GM12878 (cell line): ENCODE measurements around the gene SLC3A2. TPM values are rescaled to one million over a fixed set of nuclear protein-coding genes. Genes with fewer than 3 reads are reported as not detected.
A peak's percentile ranks its signal among the peaks of the same experiment; 100 is the strongest.

Experiments used
- ATAC-seq: fragments of 200-7000 bp; cut with Tn5 transposase; 3 replicates; pipeline ENCODE4 v1.9.1; 2020; ENCODE audit warnings: mild to moderate bottlenecking, moderate library complexity
- BruUV-seq: library from RNA; stranded (reverse); fragments of 400-500 nt; replicated peaks from 2 replicates; lab custom pipeline; 2021; lab: Mats Ljungman, UMichigan
- CTCF ChIA-PET: fragments of 300-600 bp; sonication (Branson Sonifier 250); formaldehyde crosslinking; extraction: SDS; loops from one replicate; lab custom pipeline; 2021; ENCODE audit warnings: inconsistent platforms; lab: Yijun Ruan, JAX
- POLR2A ChIA-PET: fragments of 350-600 bp; formaldehyde crosslinking; extraction: SDS; loops from one replicate; lab custom pipeline; 2021; ENCODE audit warnings: inconsistent platforms; lab: Charles Lee
- RAD21 ChIA-PET: fragments of 300-600 bp; sonication (Branson Sonifier 250); formaldehyde crosslinking; loops from one replicate; lab custom pipeline; 2023; ENCODE audit warnings: antibody characterized with exemption; ENCODE audit not compliant: unreplicated experiment; lab: Charles Lee
- SMC1A ChIA-PET: fragments of 300-600 bp; sonication (Branson Sonifier 250); formaldehyde crosslinking; loops from one replicate; lab custom pipeline; 2023; ENCODE audit not compliant: unreplicated experiment, uncharacterized antibody; lab: Charles Lee
- DNase-seq: peaks from one replicate; pipeline ENCODE4 v3.0.0-alpha.2; 2011; ENCODE audit warnings: low read depth, low spot score
- FAIRE-seq: peaks from 3 replicates; lab custom pipeline; 2011; peaks lifted over from hg19 to GRCh38; lab: Jason Lieb, UNC
- H2AFZ ChIP-seq: 2 replicates; pipeline ENCODE4 v1.6.0; 2011; ENCODE audit warnings: low read depth, low read length, control low read depth; ENCODE audit not compliant: control insufficient read depth
- H3K27ac ChIP-seq: 2 replicates; pipeline ENCODE4 v1.5.1; 2011; ENCODE audit warnings: control low read depth; ENCODE audit not compliant: control insufficient read depth, insufficient read depth
- H3K27me3 ChIP-seq, 2 experiments: replicated peaks in 1 of 2; 2 replicates each; pipeline versions ENCODE4 v1.6.0 to v1.6.1; 2011; ENCODE audit warnings: low read length in 1 of 2; ENCODE audit not compliant: control insufficient read depth in 2 of 2, insufficient read depth in 2 of 2
- H3K36me3 ChIP-seq, 2 experiments: 2 replicates each; pipeline ENCODE4 v1.5.1; 2011; ENCODE audit warnings: low read length in 1 of 2; ENCODE audit not compliant: control insufficient read depth in 2 of 2, insufficient read depth in 2 of 2
- H3K4me1 ChIP-seq: 2 replicates; pipeline ENCODE4 v1.6.1; 2011; ENCODE audit warnings: mild to moderate bottlenecking, low read length, moderate library complexity, mixed read lengths; ENCODE audit not compliant: control insufficient read depth, insufficient read depth
- H3K4me2 ChIP-seq: 2 replicates; pipeline ENCODE4 v1.6.0; 2011; ENCODE audit warnings: control low read depth; ENCODE audit not compliant: control insufficient read depth, insufficient read depth
- H3K4me3 ChIP-seq: fragments of 200-600 bp; sonication (generic); 2 replicates; pipeline ENCODE4 v1.5.1; 2016
- H3K79me2 ChIP-seq: 2 replicates; pipeline ENCODE4 v1.6.0; 2011; ENCODE audit warnings: low read length; ENCODE audit not compliant: control insufficient read depth, insufficient read depth
- H3K9ac ChIP-seq: 2 replicates; pipeline ENCODE4 v1.8.0; 2011; ENCODE audit warnings: low read length, control low read depth, mixed read lengths; ENCODE audit not compliant: control insufficient read depth, insufficient read depth
- H3K9me3 ChIP-seq: replicated peaks from 3 replicates; pipeline ENCODE4 v1.5.1; 2011; ENCODE audit warnings: mild to moderate bottlenecking, low read length; ENCODE audit not compliant: control insufficient read depth, insufficient read depth
- H4K20me1 ChIP-seq: 2 replicates; pipeline ENCODE4 v1.6.0; 2011; ENCODE audit not compliant: control insufficient read depth, insufficient read depth
- CBX3 ChIP-seq: fragments of 200-600 bp; sonication (generic); IDR thresholded peaks from 2 replicates; pipeline ENCODE4 v1.6.1; 2016; ENCODE audit warnings: low read depth, borderline replicate concordance
- DPF2 ChIP-seq: fragments of 450-650 bp; IDR thresholded peaks from 2 replicates; pipeline ENCODE4 v1.6.1; 2017; ENCODE audit warnings: mild to moderate bottlenecking
- HCFC1 ChIP-seq: fragments of 150-350 bp; IDR thresholded peaks from 2 replicates; pipeline ENCODE4 v1.6.1; 2014; ENCODE audit warnings: low read length
- KAT2A ChIP-seq: conservative IDR thresholded peaks from 2 replicates; pipeline ENCODE4 v1.6.1; 2011; ENCODE audit warnings: low read depth, low read length; ENCODE audit not compliant: control insufficient read depth
- NBN ChIP-seq: fragments of 450-650 bp; IDR thresholded peaks from 2 replicates; pipeline ENCODE4 v1.6.1; 2016
- NR2F1 ChIP-seq: fragments of 450-650 bp; conservative IDR thresholded peaks from 2 replicates; pipeline ENCODE4 v1.6.1; 2017; ENCODE audit warnings: mild to moderate bottlenecking
- NRF1 ChIP-seq: conservative IDR thresholded peaks from 2 replicates; pipeline ENCODE4 v1.6.1; 2011; ENCODE audit warnings: mild to moderate bottlenecking, low read depth, low read length, improper control_type of control experiment
- POLR2A ChIP-seq: IDR thresholded peaks from 2 replicates; pipeline ENCODE4 v1.6.1; 2011; ENCODE audit warnings: low read depth, mild to moderate bottlenecking, low read length
- RUNX3 ChIP-seq: IDR thresholded peaks from 2 replicates; pipeline ENCODE4 v1.6.1; 2012; ENCODE audit warnings: low read length, inconsistent platforms
- SMARCA5 ChIP-seq: fragments of 450-650 bp; IDR thresholded peaks from 2 replicates; pipeline ENCODE4 v1.6.1; 2017; ENCODE audit warnings: mild to moderate bottlenecking
- SMC3 ChIP-seq: IDR thresholded peaks from 2 replicates; pipeline ENCODE4 v1.6.1; 2011; ENCODE audit warnings: low read length, improper control_type of control experiment, borderline replicate concordance
- WGBS: methylation state at CpG from one replicate; pipeline ENCODE4 v1.1.6; 2016; ENCODE audit warnings: low lambda C conversion rate; ENCODE audit not compliant: insufficient replicate concordance, insufficient coverage; ENCODE audit errors: missing lambda C conversion rate; 5-methylcytosine and 5-hydroxymethylcytosine counted together
- in situ Hi-C: fragments of 300-500 bp; cut with MboI; formaldehyde crosslinking; loops from 9 replicates; pipeline ENCODE4 v1.14.3; 2018; ENCODE audit warnings: mixed read lengths
- intact Hi-C: fragments of 100-400 bp; cut with micrococcal nuclease; formaldehyde crosslinking; loops from one replicate; pipeline ENCODE4 v1.14.2; 2022; ENCODE audit not compliant: unreplicated experiment
- polyA plus RNA-seq, 11 experiments: library from polyadenylated mRNA; depleted of rRNA in 4 of 11; unstranded in 6 of 11; stranded (reverse) in 5 of 11; fragments of >200 nt; fragmentation: Nextera tagmentation in 4 of 11; fragmentation: Illumina TruSeq in 1 of 11; extraction: Ambion mirVana in 4 of 11; extraction: Trizol in 1 of 11; gene quantifications; 1 replicate in 1 of 11; 2 replicates in 10 of 11; pipeline versions ENCODE4 v1.2.1 to v1.2.3, GENCODE V29; 2011 to 2016; ENCODE audit warnings: inconsistent platforms in 2 of 11, missing spikeins in 2 of 11, low read depth in 1 of 11
- total RNA-seq, 4 experiments: library from RNA; depleted of rRNA in 3 of 4; stranded (reverse); fragments of >200 nt in 3 of 4; fragmentation: Illumina TruSeq in 1 of 4; extraction: Trizol in 1 of 4; gene quantifications; 2 replicates each; pipeline versions ENCODE4 v1.2.1 to v1.2.3, GENCODE V29; 2013 to 2021
- TF ChIP-seq, protein P1 (sequence below): fragments of 450-650 bp; IDR thresholded peaks from 2 replicates; pipeline ENCODE4 v1.6.1; 2017; ENCODE audit warnings: mild to moderate bottlenecking
- TF ChIP-seq, protein P2 (sequence below): fragments of 450-650 bp; IDR thresholded peaks from 2 replicates; pipeline ENCODE4 v1.6.1; 2014; ENCODE audit warnings: mild to moderate bottlenecking
- TF ChIP-seq, protein P3 (sequence below): IDR thresholded peaks from 2 replicates; pipeline ENCODE4 v1.6.1; 2012; ENCODE audit warnings: low read depth, low read length, improper control_type of control experiment
- TF ChIP-seq, protein P4 (sequence below), 3 experiments: IDR thresholded peaks in 2 of 3; conservative IDR thresholded peaks in 1 of 3; 2 replicates each; pipeline ENCODE4 v1.5.1; 2011; ENCODE audit warnings: low read depth in 3 of 3, low read length in 3 of 3, mild to moderate bottlenecking in 3 of 3, control low read depth in 2 of 3, moderate library complexity in 2 of 3, inconsistent platforms in 1 of 3, mixed read lengths in 1 of 3; ENCODE audit not compliant: control insufficient read depth in 2 of 3, insufficient read depth in 1 of 3; ENCODE audit errors: extremely low read depth in 1 of 3

SLC3A2 gene
- total and polyA plus RNA-seq, 10 of the 15 experiments (the other 5 are each of a cell fraction or from before 2014, with no cell fraction given), result 6.9 to 158 (median 106) TPM

DNA sequence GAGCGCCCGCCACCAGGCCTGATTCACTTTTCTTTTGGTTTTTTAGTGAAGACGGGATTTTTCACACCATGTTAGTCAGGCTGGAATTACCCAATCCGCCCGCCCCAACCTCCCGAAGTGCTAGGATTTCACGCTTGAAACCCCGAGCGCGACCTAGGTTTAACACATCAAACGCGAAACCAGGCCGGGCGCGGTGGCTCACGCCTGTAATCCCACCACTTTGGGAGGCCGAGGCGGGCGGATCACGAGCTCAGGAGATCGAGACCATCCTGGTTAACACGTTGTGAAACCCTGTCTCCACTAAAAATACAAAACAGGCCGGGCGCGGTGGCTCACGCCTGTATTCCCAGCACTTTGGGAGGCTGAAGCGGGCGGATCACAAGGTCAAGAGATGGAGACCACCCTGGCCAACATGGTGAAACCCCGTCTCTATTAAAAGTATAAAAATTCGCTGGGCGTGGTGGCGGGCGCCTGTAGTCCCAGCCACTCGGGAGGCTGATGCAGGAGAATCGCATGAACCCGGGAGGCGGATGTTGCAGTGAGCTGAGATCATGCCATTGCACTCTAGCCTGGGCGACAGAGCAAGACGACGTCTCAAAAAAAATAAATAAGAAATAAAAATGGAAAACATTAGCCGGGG is 39.9 kb upstream of the SLC3A2 start (continued):
- TF ChIP-seq DPF2 (peak; percentile 38), POLR2A (0 out of 2 replicates have a peak, but pooled peaks have one; percentile 9), NR2F1 (peak; percentile 82), SMARCA5 (peak; percentile 66)

DNA sequence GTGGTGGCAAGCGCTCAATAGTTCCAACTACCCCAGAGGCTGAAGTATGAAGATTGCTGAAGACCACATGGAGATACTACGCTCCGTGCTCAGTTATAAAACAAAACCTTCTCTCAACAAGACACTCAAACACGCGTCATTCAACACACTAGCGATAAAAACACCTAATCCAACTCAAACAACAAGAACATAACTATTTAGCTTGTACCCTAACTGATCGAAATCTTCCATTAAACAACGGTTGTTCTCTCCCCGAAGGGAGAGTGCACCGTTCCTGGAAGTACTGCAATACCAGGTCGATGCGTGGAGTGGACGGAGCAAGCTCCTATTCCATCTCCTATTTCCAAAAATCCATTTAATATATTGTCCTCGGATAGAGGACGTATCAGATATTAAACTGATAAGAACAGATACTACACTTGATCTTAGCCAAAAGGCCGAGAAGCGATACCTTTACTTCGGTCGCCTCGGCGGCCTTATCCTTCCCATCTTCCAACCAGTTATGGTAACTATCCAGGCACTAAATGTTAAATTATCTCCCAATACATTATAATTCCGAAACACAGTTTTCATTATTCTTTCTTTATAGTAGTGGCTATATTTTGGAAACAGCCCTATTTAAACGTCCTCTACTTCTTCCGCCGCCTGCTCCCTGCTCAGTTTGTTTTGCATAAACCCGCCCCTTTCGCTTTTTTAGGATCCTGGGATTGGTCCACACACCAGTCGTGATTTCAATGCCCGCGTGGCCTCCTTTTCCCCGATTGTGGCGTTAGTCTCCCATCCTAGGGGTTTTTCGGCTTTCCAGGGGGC is 39.1 kb upstream of the SLC3A2 start:
- peak overlapping the region; percentile 99 for H3K27ac ChIP-seq
- H3K27me3 ChIP-seq, result no peaks in the 10 kb centered on the region
- intact Hi-C loops (loop anchor here (1.0 to 2.0 kb wide), 4 partner anchors 15 to 161 kb away; partner anchors contain the start of genes SLC3A2 and TTC9C), in situ Hi-C loops (no loop called here)
- peaks cover 22% of the 10 kb centered on the region for H3K79me2 ChIP-seq
- CTCF ChIA-PET, result interaction anchor here (0.6 to 3.4 kb wide), 10 partner anchors 9 to 285 kb away, joined by 3 to 28 read pairs (median 4); partner anchors contain the start of gene TMEM179B
- peak; percentile 83 for ATAC-seq
- peaks cover 7% of the 10 kb centered on the region for H3K4me1 ChIP-seq
- H3K4me2 ChIP-seq, result peak overlapping the region; percentile 89
- RAD21 ChIA-PET, result interaction anchor here (0.9 to 2.9 kb wide), 13 partner anchors 10 to 286 kb away, joined by 3 to 31 read pairs (median 4); partner anchors contain the start of genes HNRNPUL2, POLR2G, STX5 and TMEM179B
- peak; percentile 100 for DNase-seq
- peak overlapping the region; percentile 99 for H3K9ac ChIP-seq
- no peaks in the 10 kb centered on the region for H3K36me3 ChIP-seq
- under 1% methylated on average over 33 of the region's 33 CpGs for WGBS
- H3K9me3 ChIP-seq, result no peaks in the 10 kb centered on the region
- H2AFZ ChIP-seq, result peak overlapping the region; percentile 90
- TSS peak; percentile 98 for BruUV-seq
- H3K4me3 ChIP-seq, result peak overlapping the region; percentile 68; the same call in 1 of the 2 replicates
- H4K20me1 ChIP-seq, result no peaks in the 10 kb centered on the region
- FAIRE-seq, result peak; percentile 100
- SMC1A ChIA-PET, result interaction anchor here (1.2 to 3.0 kb wide), 8 partner anchors 10 to 176 kb away, joined by 3 to 36 read pairs (median 6); partner anchors contain the start of genes C11orf98, CSKMT, STX5 and TEX54
- POLR2A ChIA-PET, result interaction anchor here (0.7 to 3.4 kb wide), 26 partner anchors 9 to 297 kb away, joined by 3 to 92 read pairs (median 5); partner anchors contain the start of genes HNRNPUL2, LBHD1, NXF1 and POLR2G
- TF ChIP-seq HCFC1, result peak; percentile 75
- no peak for TF ChIP-seq CBX3
- TF ChIP-seq, protein P1, sequence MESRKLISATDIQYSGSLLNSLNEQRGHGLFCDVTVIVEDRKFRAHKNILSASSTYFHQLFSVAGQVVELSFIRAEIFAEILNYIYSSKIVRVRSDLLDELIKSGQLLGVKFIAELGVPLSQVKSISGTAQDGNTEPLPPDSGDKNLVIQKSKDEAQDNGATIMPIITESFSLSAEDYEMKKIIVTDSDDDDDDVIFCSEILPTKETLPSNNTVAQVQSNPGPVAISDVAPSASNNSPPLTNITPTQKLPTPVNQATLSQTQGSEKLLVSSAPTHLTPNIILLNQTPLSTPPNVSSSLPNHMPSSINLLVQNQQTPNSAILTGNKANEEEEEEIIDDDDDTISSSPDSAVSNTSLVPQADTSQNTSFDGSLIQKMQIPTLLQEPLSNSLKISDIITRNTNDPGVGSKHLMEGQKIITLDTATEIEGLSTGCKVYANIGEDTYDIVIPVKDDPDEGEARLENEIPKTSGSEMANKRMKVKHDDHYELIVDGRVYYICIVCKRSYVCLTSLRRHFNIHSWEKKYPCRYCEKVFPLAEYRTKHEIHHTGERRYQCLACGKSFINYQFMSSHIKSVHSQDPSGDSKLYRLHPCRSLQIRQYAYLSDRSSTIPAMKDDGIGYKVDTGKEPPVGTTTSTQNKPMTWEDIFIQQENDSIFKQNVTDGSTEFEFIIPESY, result peak; percentile 95
- TF ChIP-seq, protein P2, sequence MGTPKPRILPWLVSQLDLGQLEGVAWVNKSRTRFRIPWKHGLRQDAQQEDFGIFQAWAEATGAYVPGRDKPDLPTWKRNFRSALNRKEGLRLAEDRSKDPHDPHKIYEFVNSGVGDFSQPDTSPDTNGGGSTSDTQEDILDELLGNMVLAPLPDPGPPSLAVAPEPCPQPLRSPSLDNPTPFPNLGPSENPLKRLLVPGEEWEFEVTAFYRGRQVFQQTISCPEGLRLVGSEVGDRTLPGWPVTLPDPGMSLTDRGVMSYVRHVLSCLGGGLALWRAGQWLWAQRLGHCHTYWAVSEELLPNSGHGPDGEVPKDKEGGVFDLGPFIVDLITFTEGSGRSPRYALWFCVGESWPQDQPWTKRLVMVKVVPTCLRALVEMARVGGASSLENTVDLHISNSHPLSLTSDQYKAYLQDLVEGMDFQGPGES, result peak; percentile 5; the same call in 1 of the 2 replicates
- TF ChIP-seq, protein P3, sequence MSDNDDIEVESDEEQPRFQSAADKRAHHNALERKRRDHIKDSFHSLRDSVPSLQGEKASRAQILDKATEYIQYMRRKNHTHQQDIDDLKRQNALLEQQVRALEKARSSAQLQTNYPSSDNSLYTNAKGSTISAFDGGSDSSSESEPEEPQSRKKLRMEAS, result no peak
- peak; percentile 69; the same call in 1 of the 2 replicates for TF ChIP-seq KAT2A
- TF ChIP-seq NBN, result peak; percentile 100
- TF ChIP-seq NRF1, result no peak; the same call in 1 of the 2 replicates
- TF ChIP-seq, protein P4, sequence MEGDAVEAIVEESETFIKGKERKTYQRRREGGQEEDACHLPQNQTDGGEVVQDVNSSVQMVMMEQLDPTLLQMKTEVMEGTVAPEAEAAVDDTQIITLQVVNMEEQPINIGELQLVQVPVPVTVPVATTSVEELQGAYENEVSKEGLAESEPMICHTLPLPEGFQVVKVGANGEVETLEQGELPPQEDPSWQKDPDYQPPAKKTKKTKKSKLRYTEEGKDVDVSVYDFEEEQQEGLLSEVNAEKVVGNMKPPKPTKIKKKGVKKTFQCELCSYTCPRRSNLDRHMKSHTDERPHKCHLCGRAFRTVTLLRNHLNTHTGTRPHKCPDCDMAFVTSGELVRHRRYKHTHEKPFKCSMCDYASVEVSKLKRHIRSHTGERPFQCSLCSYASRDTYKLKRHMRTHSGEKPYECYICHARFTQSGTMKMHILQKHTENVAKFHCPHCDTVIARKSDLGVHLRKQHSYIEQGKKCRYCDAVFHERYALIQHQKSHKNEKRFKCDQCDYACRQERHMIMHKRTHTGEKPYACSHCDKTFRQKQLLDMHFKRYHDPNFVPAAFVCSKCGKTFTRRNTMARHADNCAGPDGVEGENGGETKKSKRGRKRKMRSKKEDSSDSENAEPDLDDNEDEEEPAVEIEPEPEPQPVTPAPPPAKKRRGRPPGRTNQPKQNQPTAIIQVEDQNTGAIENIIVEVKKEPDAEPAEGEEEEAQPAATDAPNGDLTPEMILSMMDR (IDR thresholded peaks at IDR 0.05 in 2 of 3, conservative IDR thresholded peaks at IDR 0.05 in 1 of 3; ENCODE audit: control insufficient read depth in 2 of 3, extremely low read depth in 1 of 3, insufficient read depth in 1 of 3, low read depth in 3 of 3, low read length in 3 of 3), result peak in 1 of 3 experiments; percentile 21; a peak in 1 of 6 replicates
- no peak for TF ChIP-seq SMC3
- TF ChIP-seq RUNX3, result peak; percentile 82
